Smooth muscle cell (in vitro differentiated cells): ENCODE data around the gene ABCA10. TPM values are rescaled to one million over a fixed set of nuclear protein-coding genes. Genes with fewer than 3 reads are reported as not detected.
A peak's percentile ranks its signal among the peaks of the same experiment; 100 is the strongest.

Experiments
- DNase-seq: peaks from one replicate; lab custom pipeline; 2025; ENCODE audit not compliant: unreplicated experiment; lab: John Stamatoyannopoulos, UW
- H2AFZ ChIP-seq: fragments of 200-600 bp; sonication (generic); 2 replicates; pipeline ENCODE4 v1.6.0; 2016; ENCODE audit warnings: antibody characterized with exemption, low read depth, mild to moderate bottlenecking
- H3F3A ChIP-seq: fragments of 200-600 bp; sonication (generic); 2 replicates; pipeline ENCODE4 v1.6.0; 2017; ENCODE audit warnings: antibody characterized with exemption, low read depth
- H3K27ac ChIP-seq: fragments of 200-600 bp; sonication (generic); 2 replicates; pipeline ENCODE4 v1.5.1; 2016; ENCODE audit warnings: low read depth, mild to moderate bottlenecking
- H3K27me3 ChIP-seq: fragments of 200-600 bp; sonication (generic); 2 replicates; pipeline ENCODE4 v1.6.1; 2016; ENCODE audit warnings: low read depth, mild to moderate bottlenecking
- H3K36me3 ChIP-seq: fragments of 200-600 bp; sonication (generic); 2 replicates; pipeline ENCODE4 v1.5.1; 2016; ENCODE audit warnings: low read depth
- H3K4me1 ChIP-seq: fragments of 200-600 bp; sonication (generic); 2 replicates; pipeline ENCODE4 v1.5.1; 2016; ENCODE audit warnings: low read depth
- H3K4me2 ChIP-seq: fragments of 200-600 bp; sonication (generic); 2 replicates; pipeline ENCODE4 v1.6.0; 2016; ENCODE audit warnings: mild to moderate bottlenecking
- H3K4me3 ChIP-seq: fragments of 200-600 bp; sonication (generic); 2 replicates; pipeline ENCODE4 v1.5.1; 2016; ENCODE audit warnings: mild to moderate bottlenecking
- H3K79me2 ChIP-seq: fragments of 200-600 bp; sonication (generic); 2 replicates; pipeline ENCODE4 v1.6.0; 2016; ENCODE audit warnings: low read depth, mild to moderate bottlenecking
- H3K9ac ChIP-seq: fragments of 200-600 bp; sonication (generic); 2 replicates; pipeline ENCODE4 v1.6.0; 2016; ENCODE audit warnings: low read depth
- H3K9me3 ChIP-seq: fragments of 200-600 bp; sonication (generic); replicated peaks from 2 replicates; pipeline ENCODE4 v1.5.1; 2016; ENCODE audit warnings: low read depth
- H4K20me1 ChIP-seq: fragments of 200-600 bp; sonication (generic); 2 replicates; pipeline ENCODE4 v1.6.0; 2016; ENCODE audit warnings: low read depth
- CTCF ChIP-seq: fragments of 200-600 bp; sonication (generic); IDR thresholded peaks from 2 replicates; pipeline ENCODE4 v1.5.1; 2017; ENCODE audit warnings: borderline replicate concordance, mild to moderate bottlenecking, antibody characterized with exemption; ENCODE audit not compliant: insufficient read depth, poor library complexity, severe bottlenecking
- WGBS: methylation state at CpG from one replicate; pipeline ENCODE4 v1.1.7; 2016; ENCODE audit warnings: low lambda C conversion rate; 5-methylcytosine and 5-hydroxymethylcytosine counted together
- polyA plus RNA-seq: library from polyadenylated mRNA; unstranded; fragments of >200 nt; fragmentation: Nextera tagmentation; extraction: Ambion mirVana; gene quantifications from 2 replicates; pipeline ENCODE4 v1.2.1, GENCODE V29; 2016
- total RNA-seq: library from RNA; depleted of rRNA; stranded (reverse); fragments of >200 nt; gene quantifications from 2 replicates; pipeline ENCODE4 v1.2.3, GENCODE V29; 2014

Gene ABCA10
- total and polyA plus RNA-seq, 2 experiments from 2014 or later = not detected

GRCh38 chr17:69188796-69189195, 39.8 kb downstream of the ABCA10 start:
- no peaks in the 10 kb centered on the region for H3K36me3 ChIP-seq
- no peaks in the 10 kb centered on the region for H3K79me2 ChIP-seq
- no peaks in the 10 kb centered on the region for H3K27me3 ChIP-seq
- no peaks in the 10 kb centered on the region for H4K20me1 ChIP-seq
- no peaks in the 10 kb centered on the region for H3K9me3 ChIP-seq
- no peak overlapping the region for H3K4me2 ChIP-seq
- no peaks in the 10 kb centered on the region for H3F3A ChIP-seq
- no peak overlapping the region for H2AFZ ChIP-seq
- no peak overlapping the region for H3K27ac ChIP-seq
- WGBS = 89% methylated on average over 2 of the region's 2 CpGs
- TF ChIP-seq CTCF = no peak
- no peaks in the 10 kb centered on the region for H3K4me1 ChIP-seq
- no peak for DNase-seq
- H3K4me3 ChIP-seq = no peak overlapping the region
- H3K9ac ChIP-seq = no peak overlapping the region

GRCh38 chr17:69188064-69188463, 40.6 kb downstream of the ABCA10 start:
- Histone ChIP-seq H3F3A (no peaks in the 10 kb centered on the region), H3K27me3 (no peaks in the 10 kb centered on the region), H3K9me3 (no peaks in the 10 kb centered on the region), H3K36me3 (no peaks in the 10 kb centered on the region), H4K20me1 (no peaks in the 10 kb centered on the region), H3K4me1 (no peaks in the 10 kb centered on the region), H3K4me3 (no peak overlapping the region), H3K9ac (no peak overlapping the region), H3K27ac (no peak overlapping the region), H3K79me2 (no peaks in the 10 kb centered on the region), H3K4me2 (no peak overlapping the region), H2AFZ (peak overlapping the region; percentile 2)
- no peak for DNase-seq
- 29% methylated on average over 1 of the region's 1 CpG for WGBS
- no peak for TF ChIP-seq CTCF

- Histone ChIP-seq H3K27ac (no peak overlapping the region), H3K79me2 (no peaks in the 10 kb centered on the region), H3K4me1 (no peaks in the 10 kb centered on the region), H3K27me3 (no peaks in the 10 kb centered on the region), H3K4me2 (no peak overlapping the region), H3K9me3 (no peaks in the 10 kb centered on the region), H3F3A (no peaks in the 10 kb centered on the region), H3K9ac (no peak overlapping the region), H3K4me3 (no peak overlapping the region), H2AFZ (peak overlapping the region; percentile 42), H4K20me1 (no peaks in the 10 kb centered on the region), H3K36me3 (no peaks in the 10 kb centered on the region)
- no peak for DNase-seq
- TF ChIP-seq CTCF = no peak
Measured at GRCh38 chr17:69187294-69187693, 41.3 kb downstream of the ABCA10 start.

GRCh38 chr17:69179227-69179952, 49.2 kb downstream of the ABCA10 start:
- no peaks in the 10 kb centered on the region for H3K79me2 ChIP-seq
- H3K4me2 ChIP-seq = peak overlapping the region; percentile 14
- no peak overlapping the region for H3K27ac ChIP-seq
- no peaks in the 10 kb centered on the region for H3K4me1 ChIP-seq
- no peaks in the 10 kb centered on the region for H3K36me3 ChIP-seq
- no peak overlapping the region for H3K4me3 ChIP-seq
- no peak for DNase-seq
- no peaks in the 10 kb centered on the region for H3K9me3 ChIP-seq
- H4K20me1 ChIP-seq = no peaks in the 10 kb centered on the region
- no peaks in the 10 kb centered on the region for H3F3A ChIP-seq
- H3K9ac ChIP-seq = no peak overlapping the region
- H2AFZ ChIP-seq = no peak overlapping the region
- no peaks in the 10 kb centered on the region for H3K27me3 ChIP-seq
- WGBS = 71% methylated on average over 4 of the region's 4 CpGs
- no peak for TF ChIP-seq CTCF
